IMR-90 (cell line): Measurements from ENCODE around the gene LDB2. TPM values are rescaled to one million over a fixed set of nuclear protein-coding genes. Genes with fewer than 3 reads are reported as not detected.

Experiments used
- ATAC-seq: fragments of 200-7000 bp; cut with Tn5 transposase; 2 replicates; pipeline ENCODE4 v1.9.1; 2020; ENCODE audit warnings: low read depth, mild to moderate bottlenecking, moderate library complexity
- BruUV-seq: library from RNA; stranded (reverse); fragments of 400-500 nt; replicated peaks from 2 replicates; lab custom pipeline; 2021; lab: Mats Ljungman, UMichigan
- CTCF ChIA-PET: fragments of 300-600 bp; formaldehyde crosslinking; extraction: SDS; loops from one replicate; lab custom pipeline; 2021; ENCODE audit warnings: antibody characterized with exemption; lab: Yijun Ruan, JAX
- POLR2A ChIA-PET: fragments of 300-600 bp; sonication (Branson Sonifier 250); formaldehyde crosslinking; loops from one replicate; lab custom pipeline; 2022; ENCODE audit warnings: antibody characterized with exemption; ENCODE audit not compliant: unreplicated experiment; lab: Charles Lee
- DNase-seq: peaks from one replicate; pipeline ENCODE4 v3.0.0; 2013
- H2AFZ ChIP-seq: replicated peaks from 2 replicates; pipeline ENCODE3; 2013; ENCODE audit warnings: low read length, mild to moderate bottlenecking; ENCODE audit not compliant: poor library complexity
- H2AK5ac ChIP-seq: 2 replicates; pipeline ENCODE4 v1.6.1; 2013; ENCODE audit warnings: low read depth, low read length, inconsistent platforms
- H2AK9ac ChIP-seq: replicated peaks from 2 replicates; pipeline ENCODE3; 2013; ENCODE audit warnings: mild to moderate bottlenecking, low read depth, low read length, moderate library complexity; ENCODE audit not compliant: poor library complexity
- H2BK120ac ChIP-seq: 2 replicates; pipeline ENCODE4 v1.6.1; 2013; ENCODE audit warnings: low read depth, low read length, inconsistent platforms
- H2BK15ac ChIP-seq: 3 replicates; pipeline ENCODE4 v1.6.1; 2013; ENCODE audit warnings: low read depth, low read length, inconsistent platforms
- H2BK20ac ChIP-seq: 2 replicates; pipeline ENCODE4 v1.6.1; 2013; ENCODE audit warnings: low read depth, mild to moderate bottlenecking, inconsistent platforms, low read length, moderate library complexity
- H2BK5ac ChIP-seq: 2 replicates; pipeline ENCODE4 v1.6.1; 2013; ENCODE audit warnings: mild to moderate bottlenecking, low read depth, low read length, inconsistent platforms; ENCODE audit not compliant: poor library complexity, severe bottlenecking
- H3K14ac ChIP-seq: replicated peaks from 2 replicates; pipeline ENCODE4 v1.6.1; 2013; ENCODE audit warnings: low read depth, low read length, inconsistent platforms
- H3K18ac ChIP-seq: 2 replicates; pipeline ENCODE4 v1.6.1; 2013; ENCODE audit warnings: low read depth, low read length, control low read depth
- H3K23ac ChIP-seq: 2 replicates; pipeline ENCODE4 v1.6.1; 2013; ENCODE audit warnings: low read depth, low read length, inconsistent platforms
- H3K27ac ChIP-seq: 2 replicates; pipeline ENCODE4 v1.5.1; 2013; ENCODE audit warnings: mild to moderate bottlenecking, control low read depth, low read length; ENCODE audit not compliant: insufficient read depth
- H3K27me3 ChIP-seq: 2 replicates; pipeline ENCODE4 v1.6.1; 2013; ENCODE audit warnings: low read length; ENCODE audit not compliant: control insufficient read depth, insufficient read depth
- H3K36me3 ChIP-seq: 2 replicates; pipeline ENCODE4 v1.6.1; 2013; ENCODE audit warnings: low read length, mixed read lengths; ENCODE audit not compliant: control insufficient read depth, insufficient read depth
- H3K4ac ChIP-seq: 2 replicates; pipeline ENCODE4 v1.6.1; 2013; ENCODE audit warnings: low read depth, low read length, inconsistent platforms
- H3K4me1 ChIP-seq: 2 replicates; pipeline ENCODE4 v1.6.1; 2013; ENCODE audit warnings: low read length, mixed read lengths; ENCODE audit not compliant: control insufficient read depth, insufficient read depth
- H3K4me2 ChIP-seq: 2 replicates; pipeline ENCODE4 v1.6.1; 2013; ENCODE audit warnings: low read depth, mild to moderate bottlenecking, control low read depth, low read length, moderate library complexity
- H3K4me3 ChIP-seq: 2 replicates; pipeline ENCODE4 v1.5.1; 2013; ENCODE audit warnings: low read depth, mild to moderate bottlenecking, control low read depth, low read length, moderate library complexity; ENCODE audit not compliant: insufficient read depth
- H3K56ac ChIP-seq: 2 replicates; pipeline ENCODE4 v1.6.1; 2013; ENCODE audit warnings: low read length, inconsistent platforms; ENCODE audit not compliant: insufficient read depth; ENCODE audit errors: extremely low read depth
- H3K79me1 ChIP-seq, 2 experiments: 2 replicates each; pipeline ENCODE4 v1.6.1; 2013; ENCODE audit warnings: low read length in 2 of 2, inconsistent platforms in 1 of 2, low read depth in 1 of 2
- H3K9ac ChIP-seq: 2 replicates; pipeline ENCODE4 v1.6.1; 2013; ENCODE audit warnings: low read depth, low read length, control low read depth
- H3K9me1 ChIP-seq: 2 replicates; pipeline ENCODE4 v1.6.1; 2013; ENCODE audit warnings: low read length, inconsistent platforms; ENCODE audit not compliant: insufficient read depth
- H3K9me3 ChIP-seq: 2 replicates; pipeline ENCODE4 v1.6.1; 2013; ENCODE audit warnings: low read length; ENCODE audit not compliant: control insufficient read depth, insufficient read depth
- H4K20me1 ChIP-seq: 2 replicates; pipeline ENCODE4 v1.6.1; 2013; ENCODE audit warnings: low read length, inconsistent platforms; ENCODE audit not compliant: insufficient read depth
- H4K5ac ChIP-seq: 2 replicates; pipeline ENCODE4 v1.6.1; 2013; ENCODE audit warnings: mild to moderate bottlenecking, low read depth, low read length, control low read depth
- H4K8ac ChIP-seq, 2 experiments: 2 replicates each; pipeline ENCODE4 v1.6.1; 2013; ENCODE audit warnings: low read depth in 2 of 2, low read length in 2 of 2, control low read depth in 1 of 2, inconsistent platforms in 1 of 2
- H4K91ac ChIP-seq: 2 replicates; pipeline ENCODE4 v1.6.1; 2013; ENCODE audit warnings: low read depth, low read length, inconsistent platforms; ENCODE audit not compliant: insufficient read depth
- ELK1 ChIP-seq: fragments of 150-350 bp; IDR thresholded peaks from 2 replicates; pipeline ENCODE4 v1.6.1; 2016; ENCODE audit warnings: low read depth, mild to moderate bottlenecking, low read length, moderate library complexity, borderline replicate concordance
- FOS ChIP-seq: fragments of 150-350 bp; IDR thresholded peaks from 2 replicates; pipeline ENCODE4 v1.6.1; 2016; ENCODE audit warnings: low read depth, low read length
- WGBS, 2 experiments: methylation state at CpG; one replicate each; pipeline versions ENCODE4 v1.1.5 to v1.1.7; 2013; ENCODE audit warnings: missing lambda C conversion rate in 2 of 2; ENCODE audit not compliant: insufficient read length in 1 of 2; ENCODE audit errors: extremely low coverage in 2 of 2; 5-methylcytosine and 5-hydroxymethylcytosine counted together
- dilution Hi-C: fragments of 300-500 bp; cut with HindIII; formaldehyde crosslinking; loops from one replicate; pipeline ENCODE4 v1.14.3; 2018; ENCODE audit warnings: low sequenced_read_pairs; ENCODE audit not compliant: unreplicated experiment
- in situ Hi-C: fragments of 300-500 bp; cut with MboI; formaldehyde crosslinking; loops from 3 replicates; pipeline ENCODE4 v1.14.3; 2019; ENCODE audit warnings: low sequenced_read_pairs, inconsistent platforms, mixed read lengths
- intact Hi-C: fragments of 100-400 bp; cut with micrococcal nuclease; formaldehyde crosslinking; loops from 2 replicates; pipeline ENCODE4 v1.10.0; 2022
- polyA plus RNA-seq, 3 experiments: library from polyadenylated mRNA; depleted of rRNA; stranded (reverse); fragments of >200 nt; gene quantifications; 2 replicates each; pipeline ENCODE4 v1.2.3, GENCODE V29; 2012; ENCODE audit warnings: low replicate concordance in 1 of 3
- total RNA-seq: library from RNA; depleted of rRNA; stranded (reverse); fragments of >200 nt; gene quantifications from 2 replicates; pipeline ENCODE4 v1.2.3, GENCODE V29; 2012

The LDB2 gene
- total and polyA plus RNA-seq, 2 of the 4 experiments (the other 2 are of a cell fraction) = 67.9 to 116 TPM

GRCh38 chr4:16545656-16546055 lies 352.8 kb downstream of the LDB2 start:
- WGBS, 2 experiments = 92% methylated on average over 4 of the region's 7 CpGs; no CpG with 5 or more reads in 1 of the 2 experiments
- Histone ChIP-seq H3K23ac (no peak overlapping the region), H3K4me3 (no peak overlapping the region), H3K36me3 (no peaks in the 10 kb centered on the region), H4K5ac (no peak overlapping the region), H2AK5ac (no peak overlapping the region), H4K91ac (no peak overlapping the region), H2BK5ac (no peak overlapping the region), H3K14ac (no peak overlapping the region), H3K18ac (no peak overlapping the region), H3K27me3 (no peaks in the 10 kb centered on the region), H3K27ac (no peak overlapping the region), H2BK20ac (no peak overlapping the region), H3K79me1 (no peaks in the 10 kb centered on the region), H3K9ac (no peak overlapping the region), H3K4ac (no peak overlapping the region), H4K8ac (no peak overlapping the region), H4K20me1 (no peaks in the 10 kb centered on the region), H2AK9ac (no peak overlapping the region), H3K9me3 (no peaks in the 10 kb centered on the region), H3K4me1 (no peaks in the 10 kb centered on the region), H2AFZ (no peak overlapping the region), H2BK120ac (no peak overlapping the region), H2BK15ac (no peak overlapping the region), H3K9me1 (no peaks in the 10 kb centered on the region), H3K56ac (no peak overlapping the region), H3K4me2 (no peak overlapping the region)
- DNase-seq (no peak), ATAC-seq (no peak)
- BruUV-seq = no TSS peak
- POLR2A ChIA-PET = no interaction called here
- dilution Hi-C loops (no loop called here), intact Hi-C loops (no loop called here), in situ Hi-C loops (no loop called here)
- CTCF ChIA-PET = no interaction called here
- TF ChIP-seq ELK1 (no peak), FOS (no peak)
